GM18502 (cell line): ENCODE results near the gene ZNF497.
"Not testable (repeated sequence)": the region's sequence is repeated elsewhere in the genome, so short reads cannot be mapped to it uniquely, and the experiment has no call there.

ENCODE experiments used
- ATAC-seq: cut with Tn5 transposase; IDR thresholded peaks from one replicate; pipeline ENCODE4 v1.9.1; 2021; ENCODE audit warnings: mild to moderate bottlenecking; ENCODE audit not compliant: unreplicated experiment, poor library complexity

Gene ZNF497

GRCh38 chr19:58362272-58362994 is at the start of gene ZNF497:
TSS of gene ZNF497 (minus strand) at chr19:58362751. CDS start at chr19:58357635, 5,116 bp downstream.
- peak; percentile 87 for ATAC-seq

GRCh38 chr19:58409010-58409790 is 46.6 kb upstream of the ZNF497 start:
- ATAC-seq = peak; percentile 12

- peak; percentile 93 for ATAC-seq
These were observed 45.8 kb upstream of the ZNF497 start, which contains the start of gene ZNF584 for GRCh38 chr19:58408152-58409009. TSS of gene ZNF584 (plus strand) at chr19:58408649. CDS start at chr19:58409148, 499 bp downstream.

GRCh38 chr19:58407658-58408151 is 45.2 kb upstream of the ZNF497 start:
- ATAC-seq = no peak

DNA sequence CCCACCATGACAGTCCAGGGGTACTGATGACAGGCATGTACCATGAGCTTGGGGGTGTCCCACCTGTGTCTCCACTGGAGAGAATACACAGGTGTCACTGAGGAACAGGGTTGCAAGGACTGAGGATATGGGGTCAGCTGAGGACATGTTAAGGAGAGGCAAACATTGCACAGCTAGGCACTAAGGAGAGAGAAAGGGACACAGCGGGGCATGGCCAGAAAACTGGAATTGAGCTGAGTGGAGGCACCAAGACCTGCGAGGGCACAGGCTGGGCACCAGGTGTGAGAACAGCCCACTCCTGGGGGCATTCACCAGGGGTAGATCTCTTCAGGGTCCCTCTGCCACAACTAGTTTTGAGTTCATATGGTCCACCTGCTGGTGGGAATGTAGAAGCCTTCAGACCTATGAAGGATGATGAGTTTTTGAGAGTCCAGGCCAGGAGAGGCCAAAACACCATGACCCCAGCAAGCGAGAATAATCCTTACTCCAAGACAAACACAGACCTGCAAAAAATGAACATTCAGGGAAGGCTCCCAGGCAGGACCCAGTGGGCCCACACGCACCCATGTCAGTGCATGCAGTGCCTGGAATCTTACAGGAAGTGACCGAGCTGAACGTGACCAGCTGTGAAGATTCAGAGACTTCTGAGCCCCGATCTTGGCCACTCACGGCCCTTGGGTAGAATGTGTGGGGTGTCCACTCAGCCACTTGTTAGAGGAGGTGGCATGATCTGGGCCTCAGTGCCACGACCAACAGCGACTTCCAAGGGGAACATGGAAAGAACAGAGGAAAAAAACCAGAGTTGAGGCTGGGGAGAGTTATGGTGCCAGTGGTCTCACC is 44.5 kb upstream of the ZNF497 start:
- no peak for ATAC-seq

- ATAC-seq = not testable (repeated sequence)
These were observed 41.4 kb upstream of the ZNF497 start for GRCh38 chr19:58403920-58404478.

DNA sequence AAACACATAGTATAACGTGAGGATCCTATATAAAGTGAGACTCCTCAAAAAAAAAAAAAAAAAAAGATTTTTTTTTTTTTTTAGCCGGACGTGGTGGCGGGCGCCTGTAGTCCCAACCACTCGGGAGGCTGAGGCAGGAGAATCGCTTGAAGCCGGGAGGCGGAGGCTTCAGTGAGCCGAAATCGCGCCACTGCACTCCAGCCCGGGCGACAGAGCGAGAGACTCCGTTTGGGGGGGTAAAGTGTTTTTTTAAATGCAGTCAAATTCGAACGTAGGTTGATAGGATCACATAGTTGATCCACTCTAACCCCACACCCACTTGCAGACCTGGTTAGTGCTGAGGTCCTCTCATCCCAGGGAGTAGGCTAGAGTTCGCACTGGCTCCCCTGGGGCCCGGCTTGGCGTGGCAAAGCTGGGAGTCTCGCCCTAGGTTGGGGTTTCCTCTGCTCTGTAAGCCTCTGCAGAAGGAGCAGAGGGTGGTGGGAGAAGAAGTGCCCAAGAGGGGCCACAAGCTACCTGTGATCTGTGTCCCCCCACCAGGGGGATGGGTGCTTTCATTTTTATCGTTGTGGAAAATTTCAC is 39.4 kb upstream of the ZNF497 start:
- ATAC-seq = no peak

GRCh38 chr19:58400916-58401839 is 38.6 kb upstream of the ZNF497 start:
- ATAC-seq = peak; percentile 97

- no peak for ATAC-seq
These were observed 37.9 kb upstream of the ZNF497 start for GRCh38 chr19:58400316-58400915.

DNA sequence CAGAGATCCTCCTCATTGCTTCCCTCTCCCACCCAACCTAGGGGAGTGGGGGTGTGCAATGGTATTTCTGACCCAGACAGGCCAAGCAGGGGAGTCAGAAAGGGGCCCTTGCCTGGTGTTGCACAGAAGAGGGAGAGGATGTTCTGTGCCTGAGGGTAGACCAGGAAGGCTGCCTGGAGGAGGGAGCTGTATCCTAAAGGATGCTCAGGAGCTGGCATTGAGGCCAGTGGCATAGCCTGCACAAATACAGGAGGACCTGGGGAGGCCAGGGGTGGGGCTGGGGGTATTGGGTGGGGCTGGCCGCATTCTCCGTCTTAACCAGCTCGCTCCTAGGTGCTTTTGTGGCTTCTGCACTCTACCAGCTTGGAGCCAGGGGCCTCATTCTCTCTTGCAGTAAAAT is 37.4 kb upstream of the ZNF497 start:
- ATAC-seq = no peak

GRCh38 chr19:58398545-58398944 is 36.0 kb upstream of the ZNF497 start:
- ATAC-seq = no peak

- no peak for ATAC-seq
These were observed 35.5 kb upstream of the ZNF497 start for GRCh38 chr19:58398087-58398486.

- no peak for ATAC-seq
These were observed 35.0 kb upstream of the ZNF497 start for GRCh38 chr19:58397533-58398037.

DNA sequence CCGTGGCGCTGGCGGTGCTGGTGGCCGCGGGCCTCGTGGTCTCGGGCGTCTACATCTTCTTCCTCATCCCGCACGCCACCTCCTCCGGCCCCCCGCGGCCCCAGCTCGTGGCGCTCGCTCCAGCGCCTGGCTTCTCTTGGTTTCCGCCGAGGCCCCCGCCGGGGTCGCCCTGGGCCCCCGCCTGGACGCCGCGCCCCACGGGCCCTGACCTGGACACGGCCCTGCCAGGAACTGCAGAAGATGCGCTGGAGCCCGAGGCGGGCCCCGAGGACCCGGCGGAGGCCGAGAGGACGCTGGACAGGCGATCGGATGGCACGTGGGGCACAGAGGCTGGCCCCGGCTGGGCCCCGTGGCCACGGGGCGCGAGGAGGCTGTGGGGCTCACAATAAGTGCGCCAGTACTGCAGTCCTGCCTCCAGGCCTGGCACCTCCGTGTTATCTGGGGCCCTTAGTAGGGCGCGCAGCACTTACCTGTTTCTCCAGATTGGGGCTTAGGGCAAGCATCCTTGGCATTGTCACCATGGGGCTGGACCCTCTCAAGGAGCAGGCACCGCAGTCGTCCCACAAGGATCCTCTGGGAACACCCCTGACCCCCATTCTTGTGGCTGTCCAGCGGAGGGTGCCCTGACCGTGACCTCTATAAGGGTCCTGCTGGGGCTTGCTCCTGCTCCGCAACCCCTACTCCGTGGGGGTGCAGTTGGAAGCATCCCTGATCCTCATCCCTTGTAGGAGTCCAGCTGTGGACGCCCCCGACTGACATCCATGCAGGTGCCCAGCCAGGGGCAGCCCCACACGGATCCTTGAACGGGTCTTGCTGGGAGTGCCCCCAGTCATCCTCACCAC is 34.4 kb upstream of the ZNF497 start:
- ATAC-seq = no peak

DNA sequence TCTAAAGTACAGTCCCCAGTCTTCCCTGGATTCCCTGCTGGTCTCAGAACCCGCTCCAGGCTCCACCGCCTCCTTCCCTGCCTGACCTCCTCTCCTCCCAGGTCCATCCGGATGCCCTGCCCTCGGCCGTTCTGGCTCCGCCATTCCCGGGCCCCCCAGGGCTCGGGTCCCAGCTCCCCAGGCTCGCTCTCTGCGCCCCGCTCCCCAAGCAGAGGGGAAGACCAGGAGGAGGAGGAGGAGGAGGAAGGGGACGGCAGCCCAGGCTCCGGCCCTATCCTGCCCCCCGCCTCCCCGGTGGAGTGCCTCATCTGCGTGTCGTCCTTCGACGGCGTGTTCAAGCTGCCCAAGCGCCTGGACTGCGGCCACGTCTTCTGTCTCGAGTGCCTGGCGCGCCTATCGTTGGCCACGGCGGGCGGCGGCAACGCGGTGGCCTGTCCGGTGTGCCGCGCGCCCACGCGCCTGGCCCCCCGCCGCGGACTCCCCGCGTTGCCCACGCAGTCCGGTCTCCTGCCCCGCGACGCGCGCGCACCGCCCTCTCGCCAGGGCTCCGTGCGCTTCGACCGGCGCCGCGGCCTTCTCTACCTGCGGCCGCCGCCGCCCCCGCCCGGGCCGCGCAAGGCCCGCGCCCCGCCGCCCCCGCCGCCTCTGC is 33.6 kb upstream of the ZNF497 start:
- ATAC-seq = no peak
